AG04450 (cell line): ENCODE measurements around the gene ASPRV1. TPM values are rescaled to one million over a fixed set of nuclear protein-coding genes. Genes with fewer than 3 reads are reported as not detected.

ENCODE experiments used
- CTCF ChIA-PET: fragments of 300-600, 350-600 bp; formaldehyde crosslinking; extraction: SDS; loops from one replicate; lab custom pipeline; 2022; ENCODE audit warnings: antibody characterized with exemption, inconsistent platforms; lab: Charles Lee
- POLR2A ChIA-PET: fragments of 350-600 bp; formaldehyde crosslinking; extraction: SDS; loops from one replicate; lab custom pipeline; 2021; ENCODE audit warnings: antibody characterized with exemption, inconsistent platforms; lab: Yijun Ruan, JAX
- DNase-seq: peaks from one replicate; pipeline ENCODE4 v3.0.0-alpha.2; 2011; ENCODE audit warnings: low read depth, low spot score
- H3K27ac ChIP-seq: one replicate; pipeline ENCODE4 v1.5.1; 2012; ENCODE audit warnings: low read depth, low read length, control low read depth
- H3K27me3 ChIP-seq: one replicate; pipeline ENCODE4 v1.6.0; 2012; ENCODE audit warnings: low read length; ENCODE audit not compliant: control insufficient read depth, insufficient read depth
- H3K4me3 ChIP-seq: 2 replicates; pipeline ENCODE4 v1.5.1; 2011; ENCODE audit warnings: mild to moderate bottlenecking, low read depth, low read length, control low read depth
- H3K9me3 ChIP-seq: 2 replicates; pipeline ENCODE4 v1.5.1; 2012; ENCODE audit warnings: low read length; ENCODE audit not compliant: control insufficient read depth, insufficient read depth
- CTCF ChIP-seq: IDR thresholded peaks from 2 replicates; pipeline ENCODE4 v1.5.1; 2011; ENCODE audit warnings: low read depth, low read length, control low read depth, inconsistent platforms
- polyA plus RNA-seq: library from polyadenylated mRNA; depleted of rRNA; stranded (reverse); fragments of >200 nt; gene quantifications from 2 replicates; pipeline ENCODE4 v1.2.3, GENCODE V29; 2011

The ASPRV1 gene
- polyA plus RNA-seq, 1 experiment, result 0.11 TPM

GRCh38 chr2:69983392-69983966 is 22.0 kb upstream of the ASPRV1 start:
- no peak for DNase-seq
- no peak for TF ChIP-seq CTCF
- Histone ChIP-seq H3K27me3 (no peaks in the 10 kb centered on the region), H3K9me3 (no peaks in the 10 kb centered on the region), H3K27ac (no peak overlapping the region), H3K4me3 (no peak overlapping the region)
- CTCF ChIA-PET, result no interaction called here
- POLR2A ChIA-PET, result no interaction called here

- ChIA-PET CTCF (no interaction called here), POLR2A (interaction anchor here (0.6 to 0.9 kb wide), 3 partner anchors 26 to 144 kb away, joined by 3 to 5 read pairs (median 3); no protein-coding TSS in a partner anchor)
- no peak overlapping the region for H3K27ac ChIP-seq
- no peak for TF ChIP-seq CTCF
- H3K4me3 ChIP-seq, result no peak overlapping the region
- H3K9me3 ChIP-seq, result no peaks in the 10 kb centered on the region
- DNase-seq, result peak; percentile 46
- no peaks in the 10 kb centered on the region for H3K27me3 ChIP-seq
Measured at GRCh38 chr2:69979902-69980807, 18.7 kb upstream of the ASPRV1 start.

- TF ChIP-seq CTCF, result no peak
- H3K27me3 ChIP-seq, result no peaks in the 10 kb centered on the region
- no peak for DNase-seq
- no peaks in the 10 kb centered on the region for H3K9me3 ChIP-seq
- H3K27ac ChIP-seq, result no peak overlapping the region
- no peak overlapping the region for H3K4me3 ChIP-seq
- POLR2A ChIA-PET, result no interaction called here
- CTCF ChIA-PET, result no interaction called here
Measured at GRCh38 chr2:69977906-69978482, 16.6 kb upstream of the ASPRV1 start.

- Histone ChIP-seq H3K9me3 (no peaks in the 10 kb centered on the region), H3K27me3 (no peaks in the 10 kb centered on the region), H3K27ac (no peak overlapping the region), H3K4me3 (no peak overlapping the region)
- TF ChIP-seq CTCF, result no peak
- POLR2A ChIA-PET, result no interaction called here
- DNase-seq, result no peak
- CTCF ChIA-PET, result no interaction called here
Measured at GRCh38 chr2:69977186-69977585, 15.8 kb upstream of the ASPRV1 start.
